ENCODE measurements around the gene SCART1. TPM values are rescaled to one million over a fixed set of nuclear protein-coding genes. Genes with fewer than 3 reads are reported as not detected.
"Not testable (repeated sequence)": the region's sequence is repeated elsewhere in the genome, so short reads cannot be mapped to it uniquely, and the experiment has no call there.

SCART1 gene
- total and polyA plus RNA-seq, 2 of the 4 experiments (the other 2 are of a cell fraction): 0.54 to 2.1 TPM

GRCh38 chr10:133412381-133412711 lies 41.4 kb upstream of the SCART1 start:
- no peak overlapping the region for H2BK5ac ChIP-seq (ENCODE audit: low read depth, low read length, poor library complexity, severe bottlenecking)
- no peaks in the 10 kb centered on the region; the same call in 1 of the 2 replicates for H4K20me1 ChIP-seq (ENCODE audit: insufficient read depth, low read length)
- peaks cover 20 to 22% of the 10 kb centered on the region in 2 experiments for H3K79me1 ChIP-seq (ENCODE audit: low read depth in 1 of 2, low read length in 2 of 2)
- in situ Hi-C loops (cut with MboI; ENCODE audit: low sequenced_read_pairs) (no loop called here), dilution Hi-C loops (cut with HindIII; ENCODE audit: low sequenced_read_pairs, unreplicated experiment) (no loop called here), intact Hi-C loops (cut with micrococcal nuclease) (no loop called here)
- no peak overlapping the region for H4K91ac ChIP-seq (ENCODE audit: insufficient read depth, low read depth, low read length)
- H3K14ac ChIP-seq (replicated peaks; ENCODE audit: low read depth, low read length): no peak overlapping the region
- H3K4me1 ChIP-seq (ENCODE audit: control insufficient read depth, insufficient read depth, low read length): no peaks in the 10 kb centered on the region
- H2AFZ ChIP-seq (replicated peaks; ENCODE audit: low read length, poor library complexity): no peak overlapping the region
- H4K5ac ChIP-seq (ENCODE audit: low read depth, low read length): no peak overlapping the region
- H2AK9ac ChIP-seq (replicated peaks; ENCODE audit: low read depth, low read length, poor library complexity): no peak overlapping the region
- TF ChIP-seq RAD21 (IDR thresholded peaks at IDR 0.05; ENCODE audit: low read length) (no peak), SMC3 (IDR thresholded peaks at IDR 0.05; ENCODE audit: low read depth, low read length) (no peak), CHD1 (IDR thresholded peaks at IDR 0.05; ENCODE audit: low read depth, low read length) (no peak), BHLHE40 (IDR thresholded peaks at IDR 0.05; ENCODE audit: low read depth, low read length) (no peak), CEBPB (IDR thresholded peaks at IDR 0.05; ENCODE audit: low read depth, low read length) (no peak), FOS (IDR thresholded peaks at IDR 0.05; ENCODE audit: low read depth, low read length) (no peak)
- no TSS peak for BruUV-seq (replicated peaks)
- H2AK5ac ChIP-seq (ENCODE audit: low read depth, low read length): no peak overlapping the region
- no peak overlapping the region for H2BK15ac ChIP-seq (ENCODE audit: low read depth, low read length)
- no peak overlapping the region for H4K8ac ChIP-seq (ENCODE audit: low read depth in 2 of 2, low read length in 2 of 2)
- no peak overlapping the region for H3K56ac ChIP-seq (ENCODE audit: extremely low read depth, insufficient read depth, low read length)
- no peak overlapping the region for H3K27ac ChIP-seq (ENCODE audit: insufficient read depth, low read length)
- no peak overlapping the region for H3K23ac ChIP-seq (ENCODE audit: low read depth, low read length)
- no peak for DNase-seq
- ATAC-seq (ENCODE audit: low read depth): no peak
- no peak overlapping the region for H3K9ac ChIP-seq (ENCODE audit: low read depth, low read length)
- H3K4me3 ChIP-seq (ENCODE audit: insufficient read depth, low read depth, low read length): no peak overlapping the region
- H3K4me2 ChIP-seq (ENCODE audit: low read depth, low read length): no peak overlapping the region
- H3K4ac ChIP-seq (ENCODE audit: low read depth, low read length): no peak overlapping the region
- no peaks in the 10 kb centered on the region for H3K27me3 ChIP-seq (ENCODE audit: control insufficient read depth, insufficient read depth, low read length)
- ChIA-PET POLR2A (ENCODE audit: unreplicated experiment) (no interaction called here), CTCF (no interaction called here)
- H3K9me1 ChIP-seq (ENCODE audit: insufficient read depth, low read length): no peaks in the 10 kb centered on the region
- H3K36me3 ChIP-seq (ENCODE audit: control insufficient read depth, insufficient read depth, low read length): peaks cover 22% of the 10 kb centered on the region
- no peak overlapping the region for H2BK120ac ChIP-seq (ENCODE audit: low read depth, low read length)
- no peak overlapping the region for H3K18ac ChIP-seq (ENCODE audit: low read depth, low read length)
- H3K9me3 ChIP-seq (ENCODE audit: control insufficient read depth, insufficient read depth, low read length): peaks cover 6% of the 10 kb centered on the region
- H2BK20ac ChIP-seq (ENCODE audit: low read depth, low read length): no peak overlapping the region

- dilution Hi-C loops (cut with HindIII; ENCODE audit: low sequenced_read_pairs, unreplicated experiment); H4K5ac ChIP-seq (ENCODE audit: low read depth, low read length); H3K9ac ChIP-seq (ENCODE audit: low read depth, low read length); H4K20me1 ChIP-seq (ENCODE audit: insufficient read depth, low read length); intact Hi-C loops (cut with micrococcal nuclease); DNase-seq; CTCF ChIA-PET; H2BK15ac ChIP-seq (ENCODE audit: low read depth, low read length); H3K9me1 ChIP-seq (ENCODE audit: insufficient read depth, low read length); H2AK9ac ChIP-seq (replicated peaks; ENCODE audit: low read depth, low read length, poor library complexity); H2BK5ac ChIP-seq (ENCODE audit: low read depth, low read length, poor library complexity, severe bottlenecking); H4K8ac ChIP-seq (ENCODE audit: low read depth in 2 of 2, low read length in 2 of 2); POLR2A ChIA-PET (ENCODE audit: unreplicated experiment); H3K9me3 ChIP-seq (ENCODE audit: control insufficient read depth, insufficient read depth, low read length); H2AFZ ChIP-seq (replicated peaks; ENCODE audit: low read length, poor library complexity); in situ Hi-C loops (cut with MboI; ENCODE audit: low sequenced_read_pairs); H4K91ac ChIP-seq (ENCODE audit: insufficient read depth, low read depth, low read length); H3K27ac ChIP-seq (ENCODE audit: insufficient read depth, low read length); H2AK5ac ChIP-seq (ENCODE audit: low read depth, low read length); H3K14ac ChIP-seq (replicated peaks; ENCODE audit: low read depth, low read length); H3K27me3 ChIP-seq (ENCODE audit: control insufficient read depth, insufficient read depth, low read length); ATAC-seq (ENCODE audit: low read depth); BruUV-seq (replicated peaks); H2BK120ac ChIP-seq (ENCODE audit: low read depth, low read length); H3K4me3 ChIP-seq (ENCODE audit: insufficient read depth, low read depth, low read length); H3K4me1 ChIP-seq (ENCODE audit: control insufficient read depth, insufficient read depth, low read length); H3K18ac ChIP-seq (ENCODE audit: low read depth, low read length); H3K56ac ChIP-seq (ENCODE audit: extremely low read depth, insufficient read depth, low read length); H3K23ac ChIP-seq (ENCODE audit: low read depth, low read length); H2BK20ac ChIP-seq (ENCODE audit: low read depth, low read length); H3K4me2 ChIP-seq (ENCODE audit: low read depth, low read length); H3K4ac ChIP-seq (ENCODE audit: low read depth, low read length): not testable (repeated sequence)
- 92% methylated on average over 4 of the region's 23 CpGs; no CpG with 5 or more reads in 1 of the 2 experiments for WGBS, 2 experiments (ENCODE audit: extremely low coverage in 2 of 2, insufficient read length in 1 of 2)
- Histone ChIP-seq H3K36me3 (ENCODE audit: control insufficient read depth, insufficient read depth, low read length) (peaks cover 27% of the 10 kb centered on the region), H3K79me1 (ENCODE audit: low read depth in 1 of 2, low read length in 2 of 2) (peaks cover 9 to 20% of the 10 kb centered on the region in 2 experiments; a peak in 3 of 4 replicates)
Observed at GRCh38 chr10:133414401-133414800, 39.3 kb upstream of the SCART1 start.
